Measurements from ENCODE around the gene SMOC2. TPM values are rescaled to one million over a fixed set of nuclear protein-coding genes. Genes with fewer than 3 reads are reported as not detected.
A peak's percentile ranks its signal among the peaks of the same experiment; 100 is the strongest.

The SMOC2 gene
- total RNA-seq, 4 donors from 2014 or later, result 45.8 to 382 (median 160) TPM

GRCh38 chr6:168458101-168458500, 17.1 kb downstream of the SMOC2 start:
- Histone ChIP-seq H3K36me3 (peaks cover 0 to 3% of the 10 kb centered on the region in 2 donors), H3K9me3 (no peaks in the 10 kb centered on the region), H3K27me3 (no peaks in the 10 kb centered on the region), H3K27ac (no peak overlapping the region), H3K4me3 (no peak overlapping the region), H3K4me1 (peaks cover 0 to 16% (median 0%) of the 10 kb centered on the region in 3 donors)
- TF ChIP-seq EP300 (IDR thresholded peaks at IDR 0.05), result no peak
- TF ChIP-seq POLR2A (IDR thresholded peaks at IDR 0.05), result no peak
- no peak for TF ChIP-seq POLR2AphosphoS5 (IDR thresholded peaks at IDR 0.05)
- TF ChIP-seq CTCF (IDR thresholded peaks at IDR 0.05), result no peak
- no CpG with 5 or more reads among the region's 12 CpGs for WGBS, 2 donors (ENCODE audit: low coverage in 1 of 2)
- ATAC-seq, result no peak

DNA sequence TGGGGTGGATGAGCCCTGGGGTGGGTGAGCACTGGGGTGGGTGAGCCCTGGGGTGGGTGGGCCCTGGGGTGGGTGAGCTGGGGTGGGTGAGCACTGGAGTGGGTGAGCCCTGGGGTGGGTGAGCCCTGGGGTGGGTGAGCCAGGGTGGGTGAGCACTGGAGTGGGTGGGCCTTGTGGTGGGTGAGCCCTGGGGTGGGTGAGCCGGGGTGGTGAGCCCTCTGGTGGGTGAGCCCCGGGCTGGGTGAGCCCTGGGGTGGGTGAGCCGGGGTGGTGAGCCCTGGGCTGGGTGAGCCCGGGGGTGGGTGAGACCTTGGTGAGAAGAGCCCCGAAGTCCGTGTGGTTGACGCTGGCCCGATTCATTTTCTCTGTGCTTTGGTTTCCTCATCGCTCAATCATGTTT, 18.6 kb downstream of the SMOC2 start:
- Histone ChIP-seq H3K9me3 (no peaks in the 10 kb centered on the region), H3K36me3 (peaks cover 0 to 3% of the 10 kb centered on the region in 2 donors), H3K4me1 (peaks cover 0 to 8% (median 0%) of the 10 kb centered on the region in 3 donors), H3K27me3 (no peaks in the 10 kb centered on the region), H3K27ac (no peak overlapping the region), H3K4me3 (no peak overlapping the region)
- WGBS, 2 donors (ENCODE audit: low coverage in 1 of 2), result 97 to 98% methylated on average over 5 of the region's 9 CpGs
- ATAC-seq, result no peak
- TF ChIP-seq POLR2AphosphoS5 (IDR thresholded peaks at IDR 0.05) (no peak), EP300 (IDR thresholded peaks at IDR 0.05) (no peak), POLR2A (IDR thresholded peaks at IDR 0.05) (no peak), CTCF (IDR thresholded peaks at IDR 0.05) (no peak)

DNA sequence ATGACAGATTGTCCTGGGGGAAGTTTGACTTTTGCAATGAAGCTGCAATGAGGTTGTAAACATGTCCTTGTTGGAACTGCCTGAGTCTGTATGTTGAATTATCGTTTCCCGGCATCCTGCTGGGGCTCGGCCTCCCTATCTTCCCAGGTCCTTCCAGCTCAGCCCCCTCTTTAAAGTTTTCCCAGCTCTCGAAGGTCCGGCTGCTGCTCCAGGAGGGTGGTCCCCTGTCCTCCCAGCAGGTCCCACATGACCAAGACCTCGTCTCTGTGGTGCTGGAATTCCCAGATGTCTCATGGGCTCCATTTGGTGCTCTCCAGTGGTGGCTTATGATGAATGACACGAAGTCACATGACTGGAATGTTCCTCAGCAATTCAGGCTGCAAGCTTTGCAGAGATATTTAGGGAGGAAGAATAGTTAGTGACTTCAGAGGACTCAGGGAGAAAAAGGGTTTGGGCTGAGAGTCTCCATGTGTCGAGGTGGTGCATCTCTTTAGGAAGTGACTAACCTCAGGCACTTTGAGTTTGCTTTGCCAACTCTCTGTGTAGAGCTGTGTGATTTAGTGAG, 21.4 kb downstream of the SMOC2 start:
- Histone ChIP-seq H3K4me1 (peaks cover 0 to 9% (median 0%) of the 10 kb centered on the region in 3 donors), H3K27me3 (no peaks in the 10 kb centered on the region), H3K9me3 (no peaks in the 10 kb centered on the region), H3K4me3 (no peak overlapping the region), H3K36me3 (no peaks in the 10 kb centered on the region), H3K27ac (no peak overlapping the region)
- WGBS, 2 donors (ENCODE audit: low coverage in 1 of 2), result 85 to 94% methylated on average over 3 to 4 of the region's 8 CpGs
- TF ChIP-seq POLR2A (IDR thresholded peaks at IDR 0.05), result no peak
- peak; percentile 45 for TF ChIP-seq POLR2AphosphoS5 (IDR thresholded peaks at IDR 0.05)
- no peak for ATAC-seq

DNA sequence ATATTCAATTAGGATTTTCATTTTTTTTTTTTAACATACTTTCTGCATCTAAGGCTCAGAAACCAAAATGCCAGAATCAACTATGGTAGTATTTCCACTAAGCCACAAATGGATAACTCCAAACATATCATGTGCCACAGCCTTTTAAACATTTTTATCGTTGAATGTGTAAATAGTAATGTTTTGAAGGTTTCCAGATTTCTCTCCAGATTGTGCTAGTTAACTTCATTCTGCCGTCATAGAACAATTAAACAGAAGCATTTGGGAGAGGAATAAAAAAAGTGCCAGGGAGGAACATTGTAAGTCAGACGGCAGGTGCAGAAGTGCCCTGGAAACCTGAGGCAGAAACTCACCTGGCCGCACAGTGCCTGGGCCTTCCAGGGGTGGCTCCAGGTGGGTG, 23.6 kb downstream of the SMOC2 start:
- Histone ChIP-seq H3K4me1 (peaks cover 0 to 9% (median 0%) of the 10 kb centered on the region in 3 donors), H3K4me3 (no peak overlapping the region), H3K36me3 (no peaks in the 10 kb centered on the region), H3K27ac (peak overlapping the region in 1 of 4 donors; percentile 29), H3K9me3 (no peaks in the 10 kb centered on the region), H3K27me3 (no peaks in the 10 kb centered on the region)
- WGBS, 2 donors (ENCODE audit: low coverage in 1 of 2), result 55 to 100% methylated on average over 1 to 4 of the region's 4 CpGs
- ATAC-seq, result no peak
- no peak for TF ChIP-seq POLR2A (IDR thresholded peaks at IDR 0.05)
- TF ChIP-seq EP300 (IDR thresholded peaks at IDR 0.05), result no peak
- TF ChIP-seq POLR2AphosphoS5 (IDR thresholded peaks at IDR 0.05), result no peak
- TF ChIP-seq CTCF (IDR thresholded peaks at IDR 0.05), result no peak

GRCh38 chr6:168468045-168468444, 27.1 kb downstream of the SMOC2 start:
- ATAC-seq, result no peak
- no peak for TF ChIP-seq POLR2A (IDR thresholded peaks at IDR 0.05)
- no peak for TF ChIP-seq CTCF (IDR thresholded peaks at IDR 0.05)
- no peak for TF ChIP-seq POLR2AphosphoS5 (IDR thresholded peaks at IDR 0.05)
- TF ChIP-seq EP300 (IDR thresholded peaks at IDR 0.05), result no peak
- 73 to 100% methylated on average over 5 of the region's 5 CpGs for WGBS, 2 donors (ENCODE audit: low coverage in 1 of 2)
- Histone ChIP-seq H3K4me3 (no peak overlapping the region), H3K27ac (no peak overlapping the region), H3K36me3 (no peaks in the 10 kb centered on the region), H3K4me1 (peaks cover 0 to 9% (median 0%) of the 10 kb centered on the region in 3 donors), H3K9me3 (no peaks in the 10 kb centered on the region), H3K27me3 (no peaks in the 10 kb centered on the region)
